8988T (cell line): ENCODE results near the gene NTN1.

ENCODE experiments used
- DNase-seq: peaks from one replicate; pipeline ENCODE4 v3.0.0; 2011

The NTN1 gene

DNA sequence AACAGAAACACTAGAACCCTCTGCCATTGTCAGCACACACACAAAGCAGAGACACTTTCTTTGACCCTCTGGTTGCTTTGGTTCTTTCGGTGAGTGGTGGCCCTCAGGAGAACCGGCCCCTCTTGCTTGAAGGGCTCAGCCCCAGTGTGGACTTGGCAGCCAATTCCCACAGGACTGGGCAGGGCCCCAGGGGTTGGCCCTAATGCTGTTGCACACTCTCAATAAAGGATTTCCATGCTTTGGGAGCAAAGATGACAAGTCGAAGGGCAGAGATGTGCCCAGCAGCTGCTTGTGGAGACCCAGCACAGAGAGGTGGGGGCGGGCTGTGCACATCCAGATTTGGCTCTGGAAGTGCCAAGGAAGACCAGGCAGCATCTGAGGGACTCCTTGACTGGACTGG is 149.0 kb downstream of the NTN1 start:
- DNase-seq, result no peak

DNA sequence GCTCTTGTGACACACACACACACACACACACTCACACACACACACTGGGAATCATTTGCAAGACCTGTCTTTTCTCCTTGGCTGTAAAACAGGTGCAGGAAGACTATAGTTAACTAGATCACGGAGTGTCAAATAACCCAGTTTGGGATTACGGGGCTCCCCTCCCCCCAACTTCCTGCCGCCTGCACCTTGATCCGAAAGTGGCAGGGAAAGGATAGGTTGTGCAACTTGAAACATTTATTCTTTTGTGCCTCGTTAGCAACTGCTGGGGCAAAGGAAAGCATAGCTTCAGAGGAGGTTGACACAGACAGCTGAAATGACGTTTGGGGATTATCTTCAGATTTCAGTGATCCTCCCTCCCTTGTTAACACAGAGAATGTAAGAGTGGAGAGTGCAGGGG is 149.5 kb downstream of the NTN1 start:
- DNase-seq, result no peak

DNA sequence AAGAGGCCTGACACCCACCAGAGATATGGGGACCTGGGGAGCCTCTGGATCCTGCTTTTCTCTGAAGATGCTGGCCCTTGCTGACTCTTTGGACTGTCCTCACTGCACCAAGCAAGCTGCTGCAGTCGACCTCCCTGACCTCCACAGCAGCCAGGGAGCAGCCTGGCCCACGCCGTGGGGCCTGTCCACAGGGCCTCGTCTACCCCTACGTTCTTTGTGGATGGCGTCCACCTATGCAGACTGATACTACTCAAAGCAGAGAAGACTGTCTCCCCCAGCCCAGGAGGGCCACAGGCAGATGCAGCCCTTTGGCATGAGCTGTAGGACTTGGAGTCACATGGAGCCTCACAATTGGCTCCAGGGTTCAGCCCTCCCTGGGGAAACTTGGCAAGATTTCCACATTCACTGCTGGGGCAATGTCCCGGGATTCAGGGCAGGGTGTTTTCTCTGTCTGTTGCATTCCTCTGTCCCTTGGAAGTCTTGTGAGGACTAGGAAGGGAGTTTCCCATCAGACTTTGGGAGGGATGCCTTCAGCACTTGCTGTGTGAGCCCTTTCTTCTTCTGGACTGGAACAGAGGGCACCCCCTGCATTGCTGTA is 152.2 kb downstream of the NTN1 start:
- DNase-seq, result no peak

DNA sequence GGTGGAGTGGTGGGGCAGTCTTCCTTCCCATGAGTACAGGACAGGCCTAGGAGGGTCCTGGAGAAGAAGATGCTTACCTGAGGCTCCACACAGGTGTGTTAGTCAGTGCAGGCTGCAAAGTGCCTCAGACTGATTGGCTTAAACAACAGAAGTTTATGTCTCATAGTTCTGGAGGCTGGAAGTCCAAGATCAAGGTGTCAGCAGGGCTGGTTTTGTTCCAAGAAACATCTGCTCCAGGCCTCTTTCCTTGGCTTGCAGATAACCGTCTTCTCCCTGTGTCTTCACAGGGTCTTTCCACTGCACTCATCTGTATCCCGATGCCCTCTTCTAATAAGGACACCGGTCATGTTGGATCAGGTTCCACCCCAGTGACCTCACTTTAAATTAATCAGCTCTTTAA is 153.0 kb downstream of the NTN1 start:
- no peak for DNase-seq

DNA sequence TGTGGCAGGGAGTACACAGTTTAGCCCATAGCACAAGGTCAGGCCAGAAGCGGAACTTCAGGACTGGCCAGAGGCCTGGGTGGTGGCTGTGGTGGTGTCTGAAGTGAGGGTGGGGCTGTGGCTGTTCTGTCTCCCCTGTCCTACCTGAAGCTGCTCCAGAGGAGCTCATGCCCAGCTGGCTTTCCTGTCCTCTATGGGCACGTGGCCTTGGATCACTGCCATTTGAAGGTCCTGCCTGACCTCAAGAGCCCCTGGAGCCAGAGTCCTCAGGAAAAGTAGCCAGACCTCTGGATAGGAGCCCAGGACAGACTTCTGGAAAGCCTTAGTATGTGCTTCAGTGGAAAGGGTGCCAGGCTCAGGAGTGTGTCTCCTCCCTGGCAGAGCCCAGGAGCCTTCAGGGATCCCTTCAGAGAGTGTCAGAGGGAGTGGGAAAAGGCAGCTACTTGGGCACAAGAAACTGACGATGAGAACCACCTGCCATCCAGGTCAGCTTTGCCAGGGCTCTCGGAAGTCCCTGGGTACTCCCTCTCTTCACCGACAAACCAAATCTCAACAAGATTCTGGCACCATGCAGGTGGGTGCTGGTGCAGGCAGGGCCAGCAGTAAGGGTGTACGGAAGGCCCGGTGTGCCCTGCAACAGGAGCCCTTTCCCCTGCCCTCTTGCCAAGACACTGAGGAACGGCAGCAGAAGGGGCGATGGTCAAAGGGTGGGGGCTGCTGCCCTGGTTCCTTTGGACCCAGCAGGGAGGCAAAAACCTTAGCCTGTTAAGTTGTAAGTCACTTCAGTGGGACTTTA is 153.7 kb downstream of the NTN1 start:
- no peak for DNase-seq

DNA sequence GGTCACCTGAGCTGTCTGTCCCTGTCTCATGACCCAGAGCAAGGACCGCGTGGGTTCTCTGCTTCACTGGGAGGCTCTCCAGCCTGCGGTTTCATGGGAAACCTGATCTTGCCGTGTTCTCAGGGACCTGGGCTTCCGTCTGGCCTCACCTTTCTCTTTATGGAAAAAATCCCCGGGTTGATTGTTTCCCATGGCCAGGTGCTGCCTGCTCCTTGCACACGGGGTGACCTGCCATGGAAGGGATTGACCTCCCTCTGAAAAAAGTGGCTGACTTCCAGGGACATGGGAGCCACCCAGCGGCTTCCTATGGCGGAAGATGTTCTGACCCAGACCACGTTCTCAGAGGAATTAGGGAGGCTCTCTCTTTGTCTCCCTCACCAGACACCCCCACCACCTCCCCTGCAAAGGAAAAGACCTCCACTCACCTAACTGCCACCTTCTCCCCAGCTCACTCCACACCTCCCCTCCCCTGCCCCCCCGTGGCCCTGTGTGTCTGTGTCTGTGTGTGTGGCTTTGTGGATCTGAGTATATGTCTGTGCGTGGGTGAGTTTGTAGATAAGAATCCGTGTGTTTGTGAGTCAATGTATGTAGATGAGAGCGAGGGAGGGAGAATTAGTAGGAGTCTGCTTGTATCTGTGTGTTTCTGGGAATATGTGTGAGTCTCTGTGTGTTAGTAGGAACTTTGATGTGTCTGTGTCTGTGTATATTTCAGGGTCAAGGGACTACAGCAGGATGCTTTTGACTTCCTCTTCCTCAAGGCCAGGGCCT is 154.6 kb downstream of the NTN1 start:
- no peak for DNase-seq

DNA sequence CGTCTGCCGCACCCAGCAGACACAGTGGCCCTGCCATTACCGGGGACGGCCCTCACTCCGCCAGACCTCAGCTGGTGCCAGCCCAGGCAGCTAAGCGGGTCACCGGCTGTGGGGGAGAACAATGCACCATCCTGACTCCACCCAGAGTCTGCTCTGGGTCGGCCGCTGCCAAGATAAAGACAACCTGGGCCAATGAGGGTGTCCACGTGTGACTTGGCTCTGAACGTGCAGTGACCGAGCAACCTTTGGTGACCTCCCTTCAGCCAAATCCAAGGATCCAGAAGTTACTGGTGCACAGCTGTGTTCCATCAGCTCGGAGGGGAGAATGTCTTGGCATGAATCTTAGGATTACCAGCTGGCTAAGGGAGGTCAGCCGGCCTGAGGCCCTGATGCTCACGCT is 155.9 kb downstream of the NTN1 start:
- DNase-seq, result no peak

DNA sequence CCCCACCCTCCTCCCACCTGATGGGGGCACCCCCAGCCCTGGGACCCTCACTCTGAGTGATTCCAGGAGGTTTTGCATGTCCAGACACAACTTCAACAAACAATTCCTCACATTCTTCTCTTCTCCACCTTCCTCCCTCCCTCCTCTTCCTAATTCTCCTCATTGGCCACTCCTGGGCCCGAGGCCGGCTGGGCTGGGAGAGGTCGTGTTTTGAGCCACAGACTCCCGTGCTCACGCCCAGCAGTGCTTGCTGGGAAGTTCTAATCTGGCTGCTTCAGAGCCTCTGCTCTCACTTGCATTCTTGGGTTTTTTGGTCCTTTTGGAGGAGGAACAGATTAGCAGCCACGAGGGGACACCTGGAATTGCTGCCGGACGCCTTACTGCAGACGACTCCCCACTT is 157.0 kb downstream of the NTN1 start:
- DNase-seq, result no peak

DNA sequence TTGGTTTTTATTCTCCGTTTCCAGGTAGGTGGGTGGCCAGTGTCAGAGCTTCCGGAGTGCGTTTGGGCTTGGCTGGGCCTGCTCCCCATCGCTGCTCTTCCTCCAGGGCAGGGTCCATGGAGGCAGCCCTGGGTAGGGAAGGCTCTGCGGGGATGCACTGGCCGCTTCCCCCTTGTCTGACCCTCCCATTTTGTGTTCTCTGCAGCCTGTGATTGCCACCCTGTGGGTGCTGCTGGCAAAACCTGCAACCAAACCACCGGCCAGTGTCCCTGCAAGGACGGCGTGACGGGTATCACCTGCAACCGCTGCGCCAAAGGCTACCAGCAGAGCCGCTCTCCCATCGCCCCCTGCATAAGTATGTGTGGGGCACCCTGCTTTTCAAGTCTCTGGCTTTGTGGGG is 158.3 kb downstream of the NTN1 start:
- no peak for DNase-seq

DNA sequence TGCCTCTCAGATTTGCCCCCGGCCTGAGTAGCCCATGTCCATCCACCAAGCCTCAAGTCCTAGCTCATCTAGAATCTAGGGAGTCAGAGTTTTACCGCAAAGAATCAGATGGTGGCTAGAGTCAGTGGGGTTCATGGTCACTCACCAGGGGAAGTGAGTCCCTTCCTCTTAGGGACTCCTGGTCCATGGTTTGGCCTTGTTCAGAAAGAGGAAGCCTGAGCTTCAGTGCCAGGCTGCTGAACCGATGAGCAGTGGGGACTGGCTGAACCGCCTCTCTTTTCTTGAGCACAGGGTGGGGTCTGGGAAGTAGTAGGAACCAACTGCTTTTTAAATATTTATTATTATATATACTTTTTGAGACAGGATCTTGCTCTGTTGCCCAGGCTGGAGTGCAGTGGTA is 160.3 kb downstream of the NTN1 start:
- DNase-seq, result no peak

DNA sequence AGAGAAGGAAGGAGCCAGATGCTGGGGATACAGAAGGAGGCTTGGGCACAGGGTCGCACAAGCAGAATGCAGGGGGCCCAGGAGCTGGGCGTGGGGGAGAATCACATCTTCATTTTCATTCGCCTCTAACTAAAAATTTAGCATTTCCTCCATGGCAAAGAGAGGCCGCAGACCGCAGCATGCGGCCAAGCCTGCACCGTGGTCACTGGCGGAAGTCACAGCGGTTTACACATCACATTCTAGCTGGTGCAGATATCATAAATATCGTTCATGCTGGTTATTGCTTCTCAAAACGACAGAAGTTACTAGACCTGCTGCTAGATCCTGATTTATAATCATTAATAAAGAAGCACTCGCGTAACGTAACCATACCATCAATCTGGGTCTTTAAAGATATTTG is 162.0 kb downstream of the NTN1 start:
- no peak for DNase-seq

DNA sequence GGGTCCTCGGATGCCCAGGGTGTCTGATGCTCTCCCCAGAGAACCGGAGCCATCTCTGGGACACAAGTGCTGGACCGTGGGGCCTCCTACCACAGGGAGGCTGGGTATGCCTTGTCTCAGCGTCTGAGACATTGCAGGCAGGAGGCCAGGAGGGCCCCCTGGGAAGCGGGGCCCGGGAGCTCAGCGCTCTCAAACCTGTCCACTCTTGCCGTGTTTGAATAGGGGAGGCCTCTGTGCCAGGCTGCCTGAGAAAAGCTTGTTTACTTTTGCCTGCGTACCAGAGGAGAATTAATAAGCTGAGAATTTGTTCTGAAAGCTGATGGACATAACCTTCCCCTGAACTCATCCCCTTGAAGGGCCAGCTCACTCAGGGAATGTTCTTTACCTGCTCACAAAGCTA is 163.8 kb downstream of the NTN1 start:
- DNase-seq, result no peak

DNA sequence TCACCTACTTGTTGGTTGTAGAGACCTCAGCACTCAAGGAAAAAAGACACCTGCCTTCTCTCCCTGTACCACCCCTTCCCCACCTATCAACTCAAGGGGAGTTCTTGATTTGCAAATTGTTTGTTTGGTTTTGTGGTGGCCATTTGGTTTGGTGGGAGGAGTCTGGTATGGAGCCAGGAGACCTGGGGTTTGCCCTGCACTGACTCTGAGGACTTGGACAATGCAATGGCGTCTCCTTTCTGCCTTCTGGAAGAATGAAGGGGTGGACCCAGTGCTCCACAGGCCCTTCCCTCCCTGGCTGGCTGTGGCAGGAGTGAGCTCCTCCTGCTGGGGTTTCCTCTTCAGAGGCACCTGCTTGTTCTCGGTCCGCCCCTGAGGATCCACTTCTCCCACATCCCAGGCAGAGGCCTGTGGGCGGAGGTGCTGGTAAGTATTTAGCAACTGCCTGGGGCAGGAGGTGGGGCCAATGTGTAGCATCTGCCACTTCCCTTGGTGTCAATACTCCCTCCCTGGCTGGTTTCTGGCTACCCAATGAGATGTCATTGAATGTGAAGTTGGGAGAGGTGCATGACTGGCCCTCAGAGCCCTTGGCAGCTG is 164.5 kb downstream of the NTN1 start:
- DNase-seq, result no peak

DNA sequence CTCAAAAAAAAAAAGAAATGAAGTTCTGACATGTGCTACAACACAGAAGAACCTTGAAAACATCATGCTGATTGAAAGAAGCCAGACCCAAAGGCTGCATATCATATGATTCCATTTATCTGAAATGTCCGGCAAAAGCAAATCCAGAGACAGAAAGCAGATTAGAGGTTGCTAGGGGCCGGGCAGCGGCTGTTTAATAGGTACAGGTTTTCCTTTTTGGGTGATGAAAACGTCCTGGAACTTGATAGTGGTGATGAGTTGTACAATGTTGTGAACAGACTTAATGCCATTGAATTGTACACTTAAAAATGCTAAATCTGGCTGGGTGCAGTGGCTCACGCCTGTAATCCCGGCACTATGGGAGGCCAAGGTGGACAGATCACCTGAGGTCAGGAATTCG is 166.5 kb downstream of the NTN1 start:
- DNase-seq, result no peak

DNA sequence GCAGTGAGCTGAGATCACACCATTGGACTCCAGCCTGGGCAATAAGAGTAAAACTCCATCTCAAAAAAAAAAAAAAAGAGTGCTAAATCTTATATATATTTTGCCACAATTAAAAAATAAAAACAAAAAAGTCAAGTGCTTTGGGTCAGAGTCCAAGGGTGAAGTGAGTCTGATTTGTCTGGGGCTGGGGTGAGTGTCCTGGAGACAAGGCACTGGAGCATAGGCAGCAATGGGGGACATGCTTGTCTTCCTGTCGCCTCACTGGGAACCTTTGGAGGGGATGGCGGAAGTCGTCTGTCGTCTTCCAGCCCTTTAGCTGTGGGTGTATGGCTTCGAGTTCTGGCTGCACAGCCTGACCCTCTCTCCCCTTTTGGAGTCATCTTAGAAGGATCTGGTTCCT is 167.1 kb downstream of the NTN1 start:
- DNase-seq, result no peak

DNA sequence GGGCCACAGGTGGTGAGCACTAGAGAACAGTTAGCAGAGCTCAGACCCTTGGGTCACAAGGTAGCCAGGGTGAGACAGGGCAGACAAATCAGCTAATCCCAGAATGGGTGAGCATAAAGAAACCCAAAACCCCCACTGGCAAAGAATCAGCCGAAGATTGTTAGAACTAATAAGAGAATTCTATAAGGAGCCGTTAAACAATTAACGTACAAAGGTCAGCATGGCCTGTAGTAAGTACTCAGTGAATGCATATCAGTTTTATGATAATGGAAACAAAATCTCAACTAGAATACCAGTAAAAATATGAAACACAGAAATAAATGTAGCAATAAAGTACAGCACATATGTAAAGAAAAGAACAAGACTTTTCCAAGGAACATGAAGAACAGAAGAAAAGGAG is 168.6 kb downstream of the NTN1 start:
- no peak for DNase-seq

DNA sequence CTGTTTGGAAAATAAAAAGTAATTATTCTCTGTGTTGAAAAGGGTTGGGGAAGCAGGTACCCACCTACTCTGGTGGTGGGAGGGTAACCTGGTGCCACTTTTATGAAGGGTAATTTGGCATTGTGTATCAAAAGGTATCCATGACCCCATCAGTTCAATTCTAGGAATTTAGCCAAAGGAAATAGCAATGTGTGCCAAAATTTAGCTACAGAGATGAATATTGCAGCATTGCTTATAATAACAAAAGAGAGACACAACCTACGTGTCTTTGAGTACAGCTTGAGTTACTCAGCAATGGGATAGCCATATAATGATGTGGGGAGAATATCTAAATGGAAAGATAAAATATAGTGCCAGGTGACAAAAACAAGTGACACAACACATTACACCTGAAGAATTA is 170.7 kb downstream of the NTN1 start:
- no peak for DNase-seq

DNA sequence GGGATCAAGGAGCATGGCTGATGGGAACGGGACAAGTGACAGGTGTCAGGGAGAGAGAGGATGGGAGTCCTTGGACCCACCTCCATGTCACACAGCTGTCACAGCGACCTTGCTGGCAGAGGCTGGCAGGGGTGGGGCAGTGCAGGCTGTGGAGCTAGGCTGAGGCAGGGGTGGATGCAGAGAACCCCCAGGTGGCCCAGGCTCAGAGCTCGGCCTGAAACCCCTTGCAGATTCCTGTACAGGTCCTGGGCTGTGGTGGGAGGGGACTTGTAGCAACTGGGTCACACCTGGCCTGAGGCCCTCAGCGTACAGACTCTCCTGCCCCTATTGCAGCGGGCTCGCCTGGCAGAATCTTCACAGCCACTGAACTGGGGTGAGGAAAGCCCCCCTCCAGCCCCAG is 174.1 kb downstream of the NTN1 start:
- DNase-seq, result no peak

DNA sequence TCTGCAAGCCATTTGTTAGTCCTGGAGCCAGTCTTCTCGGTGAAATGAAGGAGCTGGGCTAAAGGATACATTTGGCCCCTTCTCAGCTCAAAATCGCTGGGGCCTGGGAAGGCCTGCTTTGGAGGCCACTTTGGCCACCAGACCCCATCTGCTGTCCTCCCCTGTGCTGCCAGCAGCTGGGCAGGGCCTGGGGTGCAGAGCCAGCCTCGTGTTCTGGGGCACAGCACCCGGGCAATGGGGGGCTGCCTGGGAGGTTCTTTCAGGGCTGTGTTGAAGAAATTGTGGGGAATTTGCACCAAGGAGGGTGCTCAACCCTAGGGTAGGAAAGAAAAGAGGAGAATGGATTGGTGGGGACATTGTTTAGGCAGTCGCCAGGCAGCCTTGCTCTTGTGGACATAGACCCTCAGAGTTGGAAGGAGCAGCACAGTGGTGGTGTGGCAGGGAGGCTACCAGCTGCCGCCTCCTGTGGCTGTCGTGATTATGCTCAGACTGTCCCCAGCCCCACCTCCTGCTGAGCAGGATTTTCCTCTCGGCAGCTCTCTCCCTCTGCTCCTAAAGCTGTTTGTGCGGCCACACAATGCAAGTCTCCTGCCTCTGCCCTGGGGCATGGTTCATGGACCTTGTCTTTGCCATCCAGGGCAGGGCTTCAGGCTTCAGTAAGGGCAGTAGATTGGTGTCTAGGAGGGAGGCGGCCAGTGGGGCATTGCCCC is 174.8 kb downstream of the NTN1 start:
- no peak for DNase-seq

DNA sequence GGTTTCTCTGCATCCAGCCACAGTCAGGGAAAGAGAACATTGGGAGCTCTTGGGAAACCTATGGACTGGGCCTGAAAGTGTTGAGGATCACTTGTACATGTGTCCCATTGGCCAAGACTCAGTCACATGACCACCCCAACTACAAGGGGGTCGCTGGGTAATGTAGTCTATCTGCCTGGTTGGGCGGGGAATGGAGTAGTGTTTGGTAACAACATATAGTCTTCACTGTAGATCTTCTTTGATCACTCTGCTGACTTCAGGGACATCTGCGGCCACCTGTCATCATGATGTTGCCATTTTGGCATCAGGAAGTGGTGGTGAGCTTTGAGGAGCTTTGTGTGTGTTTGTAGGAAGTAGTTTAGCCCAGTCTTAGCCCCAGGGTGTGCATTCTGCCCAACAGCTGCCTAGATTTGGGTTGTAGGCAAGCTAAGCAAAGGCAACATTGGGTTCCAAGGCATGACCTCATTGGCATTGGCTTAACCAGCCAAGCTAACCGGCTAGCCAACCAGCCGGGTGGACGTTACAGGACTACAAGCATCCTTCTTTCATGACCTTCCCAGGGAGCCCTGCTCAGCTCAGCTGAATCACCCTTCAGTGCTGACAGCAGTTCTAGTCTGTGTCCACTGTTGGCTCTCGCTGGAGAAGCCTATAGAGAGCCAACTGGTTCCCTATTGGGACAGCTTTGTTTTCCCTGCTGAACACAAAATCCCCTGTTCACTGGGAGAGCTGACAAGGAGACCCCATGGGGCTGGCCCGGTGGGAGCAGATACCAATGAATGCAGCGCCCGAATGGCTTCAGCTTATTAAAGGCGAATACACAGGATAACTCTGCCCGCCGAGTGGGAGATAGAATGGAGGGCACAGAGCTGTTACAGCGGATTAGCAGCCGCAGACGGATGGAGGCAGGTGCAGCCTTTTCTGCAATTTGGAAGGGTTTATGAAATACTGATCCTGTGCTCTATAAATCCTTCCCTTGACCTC is 178.6 kb downstream of the NTN1 start:
- no peak for DNase-seq

DNA sequence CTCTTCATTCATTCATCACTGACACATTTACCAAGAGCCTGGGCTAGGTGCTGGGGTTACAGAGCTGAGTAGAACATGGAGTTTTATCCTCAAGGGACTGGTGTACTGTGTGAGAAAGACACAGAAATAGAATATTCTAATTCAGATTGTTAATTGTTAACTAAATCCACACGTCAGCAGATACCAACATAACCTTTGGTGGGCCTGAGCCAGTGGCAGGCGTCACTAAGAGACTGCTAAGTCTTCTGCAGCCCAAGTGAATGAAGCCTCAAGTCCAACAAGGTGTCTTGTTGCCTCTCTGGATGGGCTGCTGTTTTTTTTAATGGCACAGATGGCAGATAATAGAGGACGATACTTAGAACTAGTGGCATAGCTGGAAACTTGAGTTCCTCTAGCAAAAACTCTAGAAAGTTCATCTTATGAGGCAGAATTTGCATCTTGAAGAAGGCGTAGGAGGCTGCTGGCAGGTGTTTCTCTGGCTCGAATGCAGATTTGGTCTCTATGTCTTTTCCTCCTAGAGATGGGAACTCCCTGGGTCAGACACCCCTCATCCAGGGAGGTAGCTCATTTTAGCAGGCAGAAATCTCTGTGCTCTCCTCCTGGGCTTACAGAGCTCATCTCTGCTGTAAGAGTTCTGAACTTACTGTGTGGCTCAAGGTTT is 179.5 kb downstream of the NTN1 start:
- DNase-seq, result no peak
